Vagina (tissue), 2 donors: ENCODE measurements around the gene MAX.

Experiments
- CTCF ChIP-seq, 3 experiments: fragments of 450-650 bp in 2 of 3; fragments of 200-600 bp in 1 of 3; sonication (generic) in 1 of 3; IDR thresholded peaks; one replicate each; pipeline ENCODE4 v1.5.1; 2017 to 2019; ENCODE audit warnings: antibody characterized with exemption in 3 of 3, mild to moderate bottlenecking in 2 of 3, moderate library complexity in 2 of 3
- POLR2A ChIP-seq, 2 donors: fragments of 450-650 bp; IDR thresholded peaks; one replicate each; pipeline ENCODE4 v1.6.1; 2017; ENCODE audit warnings: antibody characterized with exemption in 2 of 2, mild to moderate bottlenecking in 2 of 2, moderate library complexity in 2 of 2
- POLR2AphosphoS5 ChIP-seq, 2 donors: sonication (generic); formaldehyde crosslinking; IDR thresholded peaks; one replicate each; pipeline ENCODE4 v1.9.0; 2017; ENCODE audit warnings: antibody characterized with exemption in 2 of 2, mild to moderate bottlenecking in 2 of 2, low read depth in 1 of 2; ENCODE audit not compliant: insufficient read depth in 1 of 2

- TF ChIP-seq POLR2AphosphoS5 (IDR thresholded peaks at IDR 0.05; ENCODE audit: insufficient read depth in 1 of 2, low read depth in 1 of 2) = peak; percentile 73 to 79
- no peak for TF ChIP-seq CTCF (IDR thresholded peaks at IDR 0.05)
- peak in 1 of 2 donors; percentile 86 for TF ChIP-seq POLR2A (IDR thresholded peaks at IDR 0.05)
Observed at GRCh38 chr14:65102441-65103149, at the start of gene MAX.
